Duodenal mucosa (tissue), 2 donors: ENCODE data around the gene ZBTB20.

Experiments
- H3K27ac ChIP-seq: one replicate; pipeline ENCODE4 v1.7.0; 2013; ENCODE audit warnings: low read depth, low read length
- H3K27me3 ChIP-seq, 2 donors: one replicate each; pipeline ENCODE4 v1.7.0; 2013; ENCODE audit warnings: low read length in 2 of 2, control low read depth in 1 of 2; ENCODE audit not compliant: insufficient read depth in 2 of 2, control insufficient read depth in 1 of 2
- H3K36me3 ChIP-seq, 2 donors: one replicate each; pipeline ENCODE4 v1.7.0; 2013; ENCODE audit warnings: low read length in 2 of 2, control low read depth in 1 of 2; ENCODE audit not compliant: insufficient read depth in 2 of 2, control insufficient read depth in 1 of 2
- H3K4me1 ChIP-seq, 2 donors: one replicate each; pipeline ENCODE4 v1.7.0; 2013; ENCODE audit warnings: low read length in 2 of 2, control low read depth in 1 of 2; ENCODE audit not compliant: insufficient read depth in 2 of 2, control insufficient read depth in 1 of 2
- H3K4me3 ChIP-seq, 2 donors: one replicate each; pipeline ENCODE4 v1.7.0; 2013; ENCODE audit warnings: low read length in 2 of 2, low read depth in 1 of 2
- H3K9ac ChIP-seq, 2 donors: one replicate each; pipeline ENCODE4 v1.7.0; 2013; ENCODE audit warnings: low read length in 2 of 2, low read depth in 1 of 2
- H3K9me3 ChIP-seq, 2 donors: one replicate each; pipeline ENCODE4 v1.7.0; 2013; ENCODE audit warnings: low read length in 2 of 2, control low read depth in 1 of 2; ENCODE audit not compliant: control insufficient read depth in 1 of 2

Gene ZBTB20

GRCh38 chr3:114323546-114324254, 823.4 kb downstream of the ZBTB20 start:
- Histone ChIP-seq H3K9ac (no peak overlapping the region), H3K9me3 (no peaks in the 10 kb centered on the region), H3K27me3 (no peaks in the 10 kb centered on the region), H3K4me1 (peaks cover 0 to 11% of the 10 kb centered on the region in 2 donors), H3K36me3 (peaks cover 0 to 4% of the 10 kb centered on the region in 2 donors), H3K4me3 (no peak overlapping the region), H3K27ac (no peak overlapping the region)

GRCh38 chr3:114320246-114320645, 826.8 kb downstream of the ZBTB20 start:
- H3K36me3 ChIP-seq: peaks cover 0 to 4% of the 10 kb centered on the region in 2 donors
- H3K4me3 ChIP-seq: no peak overlapping the region
- H3K9me3 ChIP-seq: no peaks in the 10 kb centered on the region
- H3K27ac ChIP-seq: no peak overlapping the region
- H3K4me1 ChIP-seq: peaks cover 0 to 11% of the 10 kb centered on the region in 2 donors
- no peak overlapping the region for H3K9ac ChIP-seq
- no peaks in the 10 kb centered on the region for H3K27me3 ChIP-seq

DNA sequence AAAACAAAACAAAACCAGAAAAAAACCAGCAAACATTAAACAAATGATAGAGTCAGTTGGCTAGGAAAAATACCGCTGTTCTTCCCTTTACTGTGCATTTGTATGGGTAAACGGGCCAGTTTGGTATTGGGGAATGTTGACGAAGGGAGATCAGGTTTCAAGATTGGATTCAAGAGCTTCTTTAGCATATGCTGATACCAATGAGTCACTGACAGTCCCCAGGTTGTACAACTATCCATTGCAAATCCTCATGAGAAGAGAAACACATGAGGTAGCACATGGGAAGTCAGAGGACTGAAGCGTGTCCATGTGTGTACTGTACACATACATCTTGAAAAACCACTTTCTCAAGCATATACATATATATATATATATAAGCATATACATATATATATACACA, 827.6 kb downstream of the ZBTB20 start:
- Histone ChIP-seq H3K27ac (no peak overlapping the region), H3K4me1 (peaks cover 0 to 8% of the 10 kb centered on the region in 2 donors), H3K9me3 (no peaks in the 10 kb centered on the region), H3K4me3 (no peak overlapping the region), H3K9ac (no peak overlapping the region), H3K36me3 (peaks cover 0 to 4% of the 10 kb centered on the region in 2 donors), H3K27me3 (no peaks in the 10 kb centered on the region)

- Histone ChIP-seq H3K36me3 (peaks cover 0 to 2% of the 10 kb centered on the region in 2 donors), H3K9me3 (no peaks in the 10 kb centered on the region), H3K4me1 (no peaks in the 10 kb centered on the region), H3K9ac (no peak overlapping the region), H3K27ac (no peak overlapping the region), H3K4me3 (no peak overlapping the region), H3K27me3 (no peaks in the 10 kb centered on the region)
These were observed 828.8 kb downstream of the ZBTB20 start for GRCh38 chr3:114318295-114318694.

- Histone ChIP-seq H3K27me3 (no peaks in the 10 kb centered on the region), H3K9me3 (no peaks in the 10 kb centered on the region)
These were observed 832.8 kb downstream of the ZBTB20 start for GRCh38 chr3:114314282-114314681.

GRCh38 chr3:114313426-114313825, 833.7 kb downstream of the ZBTB20 start:
- Histone ChIP-seq H3K9me3 (no peaks in the 10 kb centered on the region), H3K27ac (no peak overlapping the region), H3K4me1 (peaks cover 0 to 2% of the 10 kb centered on the region in 2 donors)

More at GRCh38 chr3:114314282-114314681, 832.8 kb downstream of the ZBTB20 start:
- Histone ChIP-seq H3K4me3 (no peak overlapping the region), H3K4me1 (no peaks in the 10 kb centered on the region), H3K36me3 (no peaks in the 10 kb centered on the region), H3K9ac (no peak overlapping the region), H3K27ac (no peak overlapping the region)

GRCh38 chr3:114310695-114311094, 836.4 kb downstream of the ZBTB20 start:
- peaks cover 0 to 5% of the 10 kb centered on the region in 2 donors for H3K4me1 ChIP-seq
- no peaks in the 10 kb centered on the region for H3K9me3 ChIP-seq

More at GRCh38 chr3:114313426-114313825, 833.7 kb downstream of the ZBTB20 start:
- Histone ChIP-seq H3K27me3 (no peaks in the 10 kb centered on the region), H3K9ac (no peak overlapping the region), H3K4me3 (no peak overlapping the region), H3K36me3 (no peaks in the 10 kb centered on the region)

DNA sequence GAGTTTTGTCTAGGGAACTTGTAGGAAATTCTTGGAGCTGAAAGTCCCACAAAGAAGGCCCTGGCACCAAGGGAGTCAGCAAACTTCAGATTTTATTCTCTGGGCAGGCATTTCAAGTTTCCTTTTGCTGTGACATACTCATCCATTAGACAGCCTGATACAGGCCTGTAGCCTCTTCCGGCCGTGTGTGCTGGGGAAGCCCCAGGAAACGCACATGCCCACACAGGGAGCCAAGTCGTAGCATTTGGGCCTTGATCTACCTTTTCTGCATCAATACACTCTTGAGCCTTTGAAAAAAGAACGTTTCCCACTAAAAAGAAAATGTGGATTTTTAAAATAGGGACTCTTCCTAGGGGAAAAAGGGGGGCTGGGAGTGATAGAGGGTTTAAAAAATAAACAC, 838.3 kb downstream of the ZBTB20 start:
- no peak overlapping the region for H3K4me3 ChIP-seq
- H3K27ac ChIP-seq: no peak overlapping the region
- H3K4me1 ChIP-seq: peaks cover 0 to 5% of the 10 kb centered on the region in 2 donors
- no peak overlapping the region for H3K9ac ChIP-seq
- H3K36me3 ChIP-seq: no peaks in the 10 kb centered on the region
- H3K9me3 ChIP-seq: no peaks in the 10 kb centered on the region
- no peaks in the 10 kb centered on the region for H3K27me3 ChIP-seq

More at GRCh38 chr3:114310695-114311094, 836.4 kb downstream of the ZBTB20 start:
- Histone ChIP-seq H3K27ac (no peak overlapping the region), H3K27me3 (no peaks in the 10 kb centered on the region), H3K9ac (no peak overlapping the region), H3K4me3 (no peak overlapping the region), H3K36me3 (no peaks in the 10 kb centered on the region)

- Histone ChIP-seq H3K36me3 (no peaks in the 10 kb centered on the region), H3K9me3 (no peaks in the 10 kb centered on the region), H3K27me3 (no peaks in the 10 kb centered on the region), H3K4me1 (peaks cover 0 to 5% of the 10 kb centered on the region in 2 donors), H3K4me3 (no peak overlapping the region), H3K27ac (no peak overlapping the region), H3K9ac (no peak overlapping the region)
These were observed 838.7 kb downstream of the ZBTB20 start for GRCh38 chr3:114308377-114308776.

GRCh38 chr3:114307832-114308231, 839.3 kb downstream of the ZBTB20 start:
- H3K27ac ChIP-seq: no peak overlapping the region
- no peak overlapping the region for H3K9ac ChIP-seq
- H3K9me3 ChIP-seq: no peaks in the 10 kb centered on the region
- H3K27me3 ChIP-seq: no peaks in the 10 kb centered on the region
- no peaks in the 10 kb centered on the region for H3K36me3 ChIP-seq
- H3K4me1 ChIP-seq: peaks cover 0 to 5% of the 10 kb centered on the region in 2 donors
- H3K4me3 ChIP-seq: no peak overlapping the region
